ENCODE measurements around the gene TTLL9.
"Not testable (repeated sequence)": the region's sequence is repeated elsewhere in the genome, so short reads cannot be mapped to it uniquely, and the experiment has no call there.

The TTLL9 gene

GRCh38 chr20:31917962-31918412 is 47.6 kb downstream of the TTLL9 start:
- DNase-seq (ENCODE audit: low spot score), result not testable (repeated sequence)

DNA sequence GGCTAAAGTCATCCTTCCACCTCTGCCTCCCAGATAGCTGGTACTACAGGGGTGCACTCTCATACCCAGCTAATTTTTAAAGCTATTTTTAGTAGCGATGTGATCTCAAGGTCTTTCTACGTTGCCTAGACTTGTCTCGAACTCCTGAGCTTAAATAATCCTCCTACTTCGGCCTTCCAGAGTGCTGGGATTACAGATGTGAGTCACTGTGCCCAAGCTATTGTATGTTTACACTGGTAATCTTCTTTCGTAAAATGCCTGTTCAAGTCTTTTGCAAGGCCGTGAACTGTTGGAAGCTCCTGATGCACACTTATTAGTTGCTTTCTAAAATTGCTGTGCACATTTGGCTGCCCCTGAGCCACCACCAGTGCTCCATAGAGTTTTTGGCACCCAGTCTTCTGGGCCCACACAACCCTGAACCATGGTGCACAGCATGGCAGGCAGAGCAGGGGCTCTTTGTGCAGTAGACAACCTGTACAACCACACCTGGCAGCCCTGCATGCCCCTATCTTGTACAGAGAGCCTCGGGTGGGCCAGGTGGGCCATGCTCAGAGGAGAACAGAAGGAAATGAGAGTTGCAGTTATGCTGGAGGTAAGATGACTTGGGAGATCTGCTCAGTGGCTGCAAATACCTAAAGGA is 48.2 kb downstream of the TTLL9 start:
- DNase-seq (ENCODE audit: low spot score), result no peak

GRCh38 chr20:31919410-31920155 is 49.1 kb downstream of the TTLL9 start:
- no peak for DNase-seq (ENCODE audit: low spot score)

GRCh38 chr20:31920275-31920855 is 49.9 kb downstream of the TTLL9 start:
- DNase-seq (ENCODE audit: low spot score), result no peak

- not testable (repeated sequence) for DNase-seq (ENCODE audit: low spot score)
These were observed 51.0 kb downstream of the TTLL9 start for GRCh38 chr20:31921480-31921879.

DNA sequence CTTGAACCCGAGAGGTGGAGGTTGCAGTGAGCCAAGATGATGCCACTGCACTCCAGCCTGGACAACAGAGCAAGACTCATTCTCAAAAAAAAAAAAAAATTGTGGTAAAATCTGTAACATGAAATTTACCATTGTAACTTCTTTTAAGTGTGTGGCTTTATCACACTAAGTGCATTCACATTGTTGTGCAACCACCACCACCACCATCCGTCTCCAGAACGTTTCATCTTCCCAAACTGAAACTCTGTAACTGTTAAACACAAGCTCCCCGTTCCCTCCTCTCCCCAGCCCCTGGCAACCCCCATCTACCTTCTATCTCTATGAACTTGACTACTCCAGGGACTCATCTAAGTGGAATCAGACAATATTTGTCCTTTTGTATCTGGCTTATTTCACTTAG is 51.7 kb downstream of the TTLL9 start:
- no peak for DNase-seq (ENCODE audit: low spot score)

GRCh38 chr20:31922588-31922987 is 52.2 kb downstream of the TTLL9 start:
- no peak for DNase-seq (ENCODE audit: low spot score)

DNA sequence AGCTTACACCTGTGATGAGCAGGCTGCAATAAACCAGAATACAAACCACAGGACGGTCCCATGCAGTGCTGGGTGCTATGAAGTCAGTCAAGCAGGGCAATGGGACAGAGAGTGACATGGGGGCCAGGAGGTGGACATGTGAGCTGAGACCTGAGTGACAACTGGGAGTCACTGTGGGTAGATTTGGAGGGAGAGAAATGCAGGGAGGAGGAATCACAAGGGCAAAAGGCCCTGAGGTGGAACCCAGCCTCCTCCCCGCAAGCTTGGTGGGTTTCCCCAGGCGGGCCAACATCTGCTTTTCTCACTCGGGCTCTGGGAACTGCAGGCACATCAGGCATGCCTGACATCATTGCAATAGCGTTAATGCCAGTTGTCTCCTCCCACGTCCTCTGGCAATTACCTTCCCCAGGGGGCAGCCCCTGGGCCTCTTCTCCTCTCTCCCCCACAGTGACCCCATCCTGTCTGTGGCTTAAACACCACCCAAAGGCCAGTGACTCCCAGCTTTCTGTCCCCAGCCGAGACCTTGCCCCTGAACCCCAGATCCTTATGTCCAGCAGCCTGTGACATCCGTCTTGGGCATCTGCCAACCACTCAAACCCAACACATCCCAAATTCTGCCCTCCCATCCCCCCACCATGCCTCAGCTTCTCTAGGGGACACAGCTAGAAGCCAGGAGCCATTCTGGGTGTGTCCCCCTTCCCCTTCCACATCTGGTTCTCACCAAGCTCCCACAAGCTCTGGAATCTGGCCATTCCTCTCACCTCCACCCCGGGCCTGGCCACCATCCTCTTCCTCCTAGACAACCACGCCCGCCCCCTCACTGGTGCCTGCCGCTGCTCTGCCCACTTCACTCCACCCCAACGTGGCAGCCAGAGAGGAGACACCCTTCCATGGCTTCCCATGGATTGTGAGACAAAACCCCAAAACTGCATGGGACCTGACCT is 53.2 kb downstream of the TTLL9 start:
- no peak for DNase-seq (ENCODE audit: low spot score)

GRCh38 chr20:31924561-31924960 is 54.1 kb downstream of the TTLL9 start:
- no peak for DNase-seq (ENCODE audit: low spot score)

GRCh38 chr20:31925631-31926030 is 55.2 kb downstream of the TTLL9 start:
- DNase-seq (ENCODE audit: low spot score), result no peak

DNA sequence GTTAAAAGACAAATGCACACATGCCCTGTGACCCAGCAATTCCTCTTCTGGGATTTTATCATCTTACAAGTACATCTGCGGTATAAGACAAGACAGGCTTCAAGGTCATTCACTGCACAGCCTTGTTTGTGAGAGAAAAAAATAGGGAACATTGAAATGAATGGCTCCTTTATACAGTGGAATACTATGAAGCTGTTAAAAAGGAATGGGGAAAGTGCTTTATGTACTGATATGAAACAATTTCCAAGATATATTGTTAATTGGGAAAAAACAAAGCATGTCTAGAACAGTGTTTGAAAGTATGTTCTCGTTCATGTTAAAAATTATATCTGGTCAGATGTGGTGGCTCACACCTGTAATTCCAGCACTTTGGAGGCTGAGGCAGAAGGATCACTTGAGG is 56.1 kb downstream of the TTLL9 start:
- no peak for DNase-seq (ENCODE audit: low spot score)

DNA sequence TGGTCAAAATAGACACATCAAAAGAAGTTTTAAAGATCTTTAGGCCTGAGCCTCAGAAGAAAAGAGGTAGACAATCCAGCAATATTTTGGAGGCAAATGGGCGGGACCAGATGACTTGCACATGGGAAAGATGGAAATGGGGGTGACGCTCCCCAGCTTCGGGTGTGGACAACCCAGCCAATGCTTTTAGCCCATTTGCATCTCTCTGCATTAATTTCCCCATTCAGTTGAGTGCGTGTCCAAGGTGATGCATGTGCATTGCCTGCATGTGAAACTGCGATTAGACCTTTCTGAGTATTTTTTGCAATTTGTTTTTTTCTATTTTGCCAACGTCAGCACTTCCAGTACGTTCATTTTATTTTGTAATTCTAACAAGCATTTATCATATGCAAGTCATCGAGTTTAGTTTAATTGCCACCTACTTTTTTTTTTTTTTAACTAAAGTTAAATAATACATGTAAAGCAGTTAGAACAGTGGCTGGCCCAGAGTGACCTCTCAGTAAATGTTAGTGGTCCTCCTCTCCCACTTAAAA is 57.3 kb downstream of the TTLL9 start:
- DNase-seq (ENCODE audit: low spot score), result no peak

DNA sequence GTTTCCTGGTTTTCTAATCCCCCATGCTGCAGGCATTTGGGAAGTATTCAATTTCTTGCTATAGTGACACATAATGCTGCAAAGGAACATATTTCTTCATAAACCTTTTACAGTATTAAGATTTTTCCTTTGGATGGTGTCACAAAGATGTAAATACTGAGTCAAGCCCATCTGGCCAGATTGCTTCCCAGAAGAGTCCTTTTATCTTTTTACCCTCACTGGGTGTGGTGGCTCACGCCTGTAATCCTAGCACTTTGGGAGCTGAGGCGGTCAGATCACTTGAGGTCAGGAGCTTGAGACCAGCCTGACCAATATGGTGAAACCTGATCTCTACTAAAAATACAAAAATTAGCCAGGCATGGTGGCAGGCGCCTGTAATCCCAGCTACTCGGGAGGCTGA is 59.2 kb downstream of the TTLL9 start:
- not testable (repeated sequence) for DNase-seq (ENCODE audit: low spot score)

GRCh38 chr20:31930779-31931178 is 60.3 kb downstream of the TTLL9 start:
- no peak for DNase-seq (ENCODE audit: low spot score)

- DNase-seq (ENCODE audit: low spot score), result no peak
These were observed 63.3 kb downstream of the TTLL9 start for GRCh38 chr20:31933698-31934097.

DNA sequence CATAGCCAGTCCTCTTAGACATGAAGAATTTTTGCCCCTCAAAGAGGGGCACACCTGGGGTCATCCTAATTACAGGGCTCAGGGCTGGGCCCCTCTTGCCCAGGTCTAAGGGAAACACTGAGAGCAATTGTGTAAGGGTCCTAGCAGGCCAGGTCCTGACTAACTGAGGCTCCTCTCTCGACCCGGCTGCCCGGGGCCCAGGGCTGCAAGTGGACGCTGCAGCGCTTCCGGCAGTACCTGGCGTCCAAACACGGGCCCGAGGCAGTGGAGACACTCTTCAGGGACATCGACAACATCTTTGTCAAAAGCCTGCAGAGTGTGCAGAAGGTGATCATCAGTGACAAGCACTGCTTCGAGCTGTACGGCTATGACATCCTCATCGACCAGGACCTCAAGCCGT is 64.1 kb downstream of the TTLL9 start:
- DNase-seq (ENCODE audit: low spot score), result no peak

GRCh38 chr20:31934968-31935764 is 64.7 kb downstream of the TTLL9 start:
- DNase-seq (ENCODE audit: low spot score), result no peak

DNA sequence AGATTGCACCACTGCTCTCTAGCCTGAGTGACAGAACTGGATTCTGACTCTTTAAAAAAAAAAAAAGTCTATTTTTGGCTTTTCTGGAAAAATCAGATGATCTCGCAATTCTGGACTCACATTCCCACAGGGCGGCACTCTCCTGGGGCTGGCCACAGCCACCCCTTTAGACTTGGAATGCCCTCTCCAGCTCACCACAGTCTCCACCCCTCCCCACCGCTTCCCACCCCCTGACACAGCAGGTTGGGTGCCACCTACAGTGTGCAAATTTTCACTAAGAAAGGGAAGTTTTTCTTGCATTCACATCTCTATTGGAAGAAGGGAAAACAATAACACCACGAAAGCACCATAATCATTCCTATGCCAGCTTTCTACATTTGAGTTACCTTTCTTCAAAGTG is 66.0 kb downstream of the TTLL9 start:
- DNase-seq (ENCODE audit: low spot score), result no peak

DNA sequence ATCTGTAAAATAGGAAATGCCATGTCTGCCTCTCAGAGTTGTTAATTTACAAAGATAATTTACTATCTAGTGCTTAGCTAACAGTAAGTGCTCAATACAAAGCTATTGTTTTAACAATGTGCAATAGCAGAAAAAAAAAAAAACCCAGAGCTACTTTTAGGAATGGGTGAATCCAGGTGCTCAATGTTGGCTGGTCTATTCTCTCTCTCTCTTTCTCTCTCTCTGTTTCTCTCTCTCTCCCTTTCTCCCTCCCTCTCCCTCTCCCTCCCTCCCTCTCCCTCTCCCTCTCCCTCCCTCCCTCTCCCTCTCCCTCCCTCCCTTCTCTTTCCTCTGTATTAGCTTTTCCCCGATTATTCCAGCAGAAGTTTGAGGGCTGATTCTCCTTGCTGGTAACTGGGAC is 67.4 kb downstream of the TTLL9 start:
- DNase-seq (ENCODE audit: low spot score), result no peak

GRCh38 chr20:31939661-31940060 is 69.2 kb downstream of the TTLL9 start:
- DNase-seq (ENCODE audit: low spot score), result no peak

GRCh38 chr20:31943052-31943471 is 72.6 kb downstream of the TTLL9 start:
- DNase-seq (ENCODE audit: low spot score), result no peak
